Adrenal gland (tissue), 5 donors: ENCODE measurements around the gene CD7.

ENCODE experiments used
- CTCF ChIP-seq, 6 experiments: fragments of 450-650 bp in 4 of 6; fragments of 200-600 bp in 2 of 6; sonication (generic) in 1 of 6; IDR thresholded peaks; 1 replicate in 5 of 6; 2 replicates in 1 of 6; pipeline versions ENCODE4 v1.5.1 to v1.8.0; 2016 to 2021; ENCODE audit warnings: antibody characterized with exemption in 6 of 6, mild to moderate bottlenecking in 2 of 6, moderate library complexity in 1 of 6
- POLR2A ChIP-seq, 2 donors: fragments of 450-650 bp; IDR thresholded peaks; one replicate each; pipeline ENCODE4 v1.6.1; 2017; ENCODE audit warnings: antibody characterized with exemption in 2 of 2, mild to moderate bottlenecking in 2 of 2, moderate library complexity in 1 of 2
- donor health status: DM: no; HTN: no; CAD: no.

DNA sequence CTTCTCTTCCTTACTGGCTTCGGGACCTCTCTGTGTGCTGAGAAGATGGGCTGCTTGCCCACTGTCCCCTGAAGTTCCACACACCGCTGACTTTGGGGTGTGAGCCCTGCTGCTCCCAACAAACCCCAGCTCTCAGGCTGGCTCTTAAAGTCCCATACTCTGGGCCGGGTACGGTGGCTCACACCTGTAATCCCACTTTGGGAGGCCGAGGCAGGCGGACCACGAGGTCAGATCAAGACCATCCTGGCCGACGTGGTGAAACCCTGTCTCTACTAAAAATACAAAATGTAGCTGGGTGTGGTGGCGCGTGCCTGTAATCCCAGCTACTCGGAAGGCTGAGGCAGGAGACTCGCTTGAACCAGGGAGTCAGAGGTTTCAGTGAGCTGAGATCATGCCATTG lies 17.2 kb downstream of the CD7 start:
- TF ChIP-seq POLR2A (IDR thresholded peaks at IDR 0.05) (no peak), CTCF (IDR thresholded peaks at IDR 0.05) (no peak)
